ENCODE results near the gene TRAK2. TPM values are rescaled to one million over a fixed set of nuclear protein-coding genes. Genes with fewer than 3 reads are reported as not detected.

Gene TRAK2
- total and polyA plus RNA-seq, 2 experiments from 2014 or later: 6.7 to 17.0 TPM

GRCh38 chr2:201327678-201328077 lies 123.6 kb downstream of the TRAK2 start:
- H3K27me3 ChIP-seq (ENCODE audit: insufficient read depth): no peaks in the 10 kb centered on the region
- no peaks in the 10 kb centered on the region for H3F3A ChIP-seq (replicated peaks; ENCODE audit: low read depth)
- no peaks in the 10 kb centered on the region for H3K9me2 ChIP-seq (ENCODE audit: insufficient read depth)
- H3K4me1 ChIP-seq (ENCODE audit: insufficient read depth): no peaks in the 10 kb centered on the region
- H2AFZ ChIP-seq: no peak overlapping the region
- H4K20me1 ChIP-seq (replicated peaks; ENCODE audit: insufficient read depth): no peaks in the 10 kb centered on the region
- TF ChIP-seq CREB1 (CRISPR knock-in tag; IDR thresholded peaks at IDR 0.05; ENCODE audit: low read depth): no peak
- no peak for TF ChIP-seq ZNF331 (CRISPR knock-in tag; IDR thresholded peaks at IDR 0.05; ENCODE audit: low read depth)
- TF ChIP-seq NANOG (IDR thresholded peaks at IDR 0.05; ENCODE audit: borderline replicate concordance): no peak
- TF ChIP-seq, protein P1, sequence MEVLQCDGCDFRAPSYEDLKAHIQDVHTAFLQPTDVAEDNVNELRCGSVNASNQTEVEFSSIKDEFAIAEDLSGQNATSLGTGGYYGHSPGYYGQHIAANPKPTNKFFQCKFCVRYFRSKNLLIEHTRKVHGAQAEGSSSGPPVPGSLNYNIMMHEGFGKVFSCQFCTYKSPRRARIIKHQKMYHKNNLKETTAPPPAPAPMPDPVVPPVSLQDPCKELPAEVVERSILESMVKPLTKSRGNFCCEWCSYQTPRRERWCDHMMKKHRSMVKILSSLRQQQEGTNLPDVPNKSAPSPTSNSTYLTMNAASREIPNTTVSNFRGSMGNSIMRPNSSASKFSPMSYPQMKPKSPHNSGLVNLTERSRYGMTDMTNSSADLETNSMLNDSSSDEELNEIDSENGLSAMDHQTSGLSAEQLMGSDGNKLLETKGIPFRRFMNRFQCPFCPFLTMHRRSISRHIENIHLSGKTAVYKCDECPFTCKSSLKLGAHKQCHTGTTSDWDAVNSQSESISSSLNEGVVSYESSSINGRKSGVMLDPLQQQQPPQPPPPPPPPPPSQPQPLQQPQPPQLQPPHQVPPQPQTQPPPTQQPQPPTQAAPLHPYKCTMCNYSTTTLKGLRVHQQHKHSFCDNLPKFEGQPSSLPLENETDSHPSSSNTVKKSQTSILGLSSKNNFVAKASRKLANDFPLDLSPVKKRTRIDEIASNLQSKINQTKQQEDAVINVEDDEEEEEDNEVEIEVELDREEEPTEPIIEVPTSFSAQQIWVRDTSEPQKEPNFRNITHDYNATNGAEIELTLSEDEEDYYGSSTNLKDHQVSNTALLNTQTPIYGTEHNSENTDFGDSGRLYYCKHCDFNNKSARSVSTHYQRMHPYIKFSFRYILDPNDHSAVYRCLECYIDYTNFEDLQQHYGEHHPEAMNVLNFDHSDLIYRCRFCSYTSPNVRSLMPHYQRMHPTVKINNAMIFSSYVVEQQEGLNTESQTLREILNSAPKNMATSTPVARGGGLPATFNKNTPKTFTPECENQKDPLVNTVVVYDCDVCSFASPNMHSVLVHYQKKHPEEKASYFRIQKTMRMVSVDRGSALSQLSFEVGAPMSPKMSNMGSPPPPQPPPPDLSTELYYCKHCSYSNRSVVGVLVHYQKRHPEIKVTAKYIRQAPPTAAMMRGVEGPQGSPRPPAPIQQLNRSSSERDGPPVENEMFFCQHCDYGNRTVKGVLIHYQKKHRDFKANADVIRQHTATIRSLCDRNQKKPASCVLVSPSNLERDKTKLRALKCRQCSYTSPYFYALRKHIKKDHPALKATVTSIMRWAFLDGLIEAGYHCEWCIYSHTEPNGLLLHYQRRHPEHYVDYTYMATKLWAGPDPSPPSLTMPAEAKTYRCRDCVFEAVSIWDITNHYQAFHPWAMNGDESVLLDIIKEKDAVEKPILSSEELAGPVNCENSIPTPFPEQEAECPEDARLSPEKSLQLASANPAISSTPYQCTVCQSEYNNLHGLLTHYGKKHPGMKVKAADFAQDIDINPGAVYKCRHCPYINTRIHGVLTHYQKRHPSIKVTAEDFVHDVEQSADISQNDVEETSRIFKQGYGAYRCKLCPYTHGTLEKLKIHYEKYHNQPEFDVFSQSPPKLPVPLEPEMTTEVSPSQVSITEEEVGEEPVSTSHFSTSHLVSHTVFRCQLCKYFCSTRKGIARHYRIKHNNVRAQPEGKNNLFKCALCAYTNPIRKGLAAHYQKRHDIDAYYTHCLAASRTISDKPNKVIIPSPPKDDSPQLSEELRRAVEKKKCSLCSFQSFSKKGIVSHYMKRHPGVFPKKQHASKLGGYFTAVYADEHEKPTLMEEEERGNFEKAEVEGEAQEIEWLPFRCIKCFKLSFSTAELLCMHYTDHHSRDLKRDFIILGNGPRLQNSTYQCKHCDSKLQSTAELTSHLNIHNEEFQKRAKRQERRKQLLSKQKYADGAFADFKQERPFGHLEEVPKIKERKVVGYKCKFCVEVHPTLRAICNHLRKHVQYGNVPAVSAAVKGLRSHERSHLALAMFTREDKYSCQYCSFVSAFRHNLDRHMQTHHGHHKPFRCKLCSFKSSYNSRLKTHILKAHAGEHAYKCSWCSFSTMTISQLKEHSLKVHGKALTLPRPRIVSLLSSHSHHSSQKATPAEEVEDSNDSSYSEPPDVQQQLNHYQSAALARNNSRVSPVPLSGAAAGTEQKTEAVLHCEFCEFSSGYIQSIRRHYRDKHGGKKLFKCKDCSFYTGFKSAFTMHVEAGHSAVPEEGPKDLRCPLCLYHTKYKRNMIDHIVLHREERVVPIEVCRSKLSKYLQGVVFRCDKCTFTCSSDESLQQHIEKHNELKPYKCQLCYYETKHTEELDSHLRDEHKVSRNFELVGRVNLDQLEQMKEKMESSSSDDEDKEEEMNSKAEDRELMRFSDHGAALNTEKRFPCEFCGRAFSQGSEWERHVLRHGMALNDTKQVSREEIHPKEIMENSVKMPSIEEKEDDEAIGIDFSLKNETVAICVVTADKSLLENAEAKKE (CRISPR knock-in tag; IDR thresholded peaks at IDR 0.05): no peak
- TF ChIP-seq, protein P2, sequence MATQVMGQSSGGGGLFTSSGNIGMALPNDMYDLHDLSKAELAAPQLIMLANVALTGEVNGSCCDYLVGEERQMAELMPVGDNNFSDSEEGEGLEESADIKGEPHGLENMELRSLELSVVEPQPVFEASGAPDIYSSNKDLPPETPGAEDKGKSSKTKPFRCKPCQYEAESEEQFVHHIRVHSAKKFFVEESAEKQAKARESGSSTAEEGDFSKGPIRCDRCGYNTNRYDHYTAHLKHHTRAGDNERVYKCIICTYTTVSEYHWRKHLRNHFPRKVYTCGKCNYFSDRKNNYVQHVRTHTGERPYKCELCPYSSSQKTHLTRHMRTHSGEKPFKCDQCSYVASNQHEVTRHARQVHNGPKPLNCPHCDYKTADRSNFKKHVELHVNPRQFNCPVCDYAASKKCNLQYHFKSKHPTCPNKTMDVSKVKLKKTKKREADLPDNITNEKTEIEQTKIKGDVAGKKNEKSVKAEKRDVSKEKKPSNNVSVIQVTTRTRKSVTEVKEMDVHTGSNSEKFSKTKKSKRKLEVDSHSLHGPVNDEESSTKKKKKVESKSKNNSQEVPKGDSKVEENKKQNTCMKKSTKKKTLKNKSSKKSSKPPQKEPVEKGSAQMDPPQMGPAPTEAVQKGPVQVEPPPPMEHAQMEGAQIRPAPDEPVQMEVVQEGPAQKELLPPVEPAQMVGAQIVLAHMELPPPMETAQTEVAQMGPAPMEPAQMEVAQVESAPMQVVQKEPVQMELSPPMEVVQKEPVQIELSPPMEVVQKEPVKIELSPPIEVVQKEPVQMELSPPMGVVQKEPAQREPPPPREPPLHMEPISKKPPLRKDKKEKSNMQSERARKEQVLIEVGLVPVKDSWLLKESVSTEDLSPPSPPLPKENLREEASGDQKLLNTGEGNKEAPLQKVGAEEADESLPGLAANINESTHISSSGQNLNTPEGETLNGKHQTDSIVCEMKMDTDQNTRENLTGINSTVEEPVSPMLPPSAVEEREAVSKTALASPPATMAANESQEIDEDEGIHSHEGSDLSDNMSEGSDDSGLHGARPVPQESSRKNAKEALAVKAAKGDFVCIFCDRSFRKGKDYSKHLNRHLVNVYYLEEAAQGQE (IDR thresholded peaks at IDR 0.05; ENCODE audit: unreplicated experiment): no peak
- Mint-ChIP-seq H3K36me3 (ENCODE audit: low read depth) (peaks cover 3% of the 10 kb centered on the region; the same call in 1 of the 3 replicates), H3K4me3 (no peak overlapping the region), H3K27me3 (ENCODE audit: insufficient read depth, low read depth, poor library complexity) (no peaks in the 10 kb centered on the region), H3K27ac (no peak overlapping the region), H3K4me1 (no peaks in the 10 kb centered on the region), H3K9me3 (peaks cover 8% of the 10 kb centered on the region; the same call in 2 of the 3 replicates)
- no peaks in the 10 kb centered on the region for H3K36me3 ChIP-seq (ENCODE audit: insufficient read depth)
- no peak overlapping the region for H3K27ac ChIP-seq (ENCODE audit: low read depth)
- DNase-seq (ENCODE audit: low spot score) (no peak), ATAC-seq (no peak)
- no peaks in the 10 kb centered on the region for H3K79me2 ChIP-seq (replicated peaks; ENCODE audit: insufficient read depth)
- no peak overlapping the region for H3K4me3 ChIP-seq
- no peak overlapping the region for H3K4me2 ChIP-seq

Small RNA genes lying within 50 kb of the gene (small RNA-seq; reads per million reads assigned to genes)
- not detected for gene RF00019 (ENCODE audit: low replicate concordance)

Other genes starting within 250 kb of the TRAK2 start
- gene CASP8, start 190.9 kb downstream of the TRAK2 start, total RNA-seq (2014; rRNA removed; shearing (Covaris generic)): 3.6 and 6.8 TPM in 2 replicates
- 2.3 TPM in 2 replicates for gene CASP8, start 190.9 kb downstream of the TRAK2 start, polyA plus RNA-seq (2016; fragmentation: Nextera tagmentation; extraction: Ambion mirVana)
- gene FLACC1, start 94.1 kb downstream of the TRAK2 start, total RNA-seq (2014; rRNA removed; shearing (Covaris generic)): 0.10 TPM in 1 of 2 replicates, not detected in the other
- gene FLACC1, start 94.1 kb downstream of the TRAK2 start, polyA plus RNA-seq (2016; fragmentation: Nextera tagmentation; extraction: Ambion mirVana): 0.27 TPM in 1 of 2 replicates, not detected in the other
- gene STRADB, start 282 bp upstream of the TRAK2 start, total RNA-seq (2014; rRNA removed; shearing (Covaris generic)): 37.1 and 37.6 TPM in 2 replicates
- 35.9 and 41.3 TPM in 2 replicates for gene STRADB, start 282 bp upstream of the TRAK2 start, polyA plus RNA-seq (2016; fragmentation: Nextera tagmentation; extraction: Ambion mirVana)
- 42.0 and 57.7 TPM in 2 replicates for gene TMEM237, start 192.0 kb upstream of the TRAK2 start, total RNA-seq (2014; rRNA removed; shearing (Covaris generic))
- 46.3 and 48.9 TPM in 2 replicates for gene TMEM237, start 192.0 kb upstream of the TRAK2 start, polyA plus RNA-seq (2016; fragmentation: Nextera tagmentation; extraction: Ambion mirVana)
- gene MPP4, start 247.2 kb upstream of the TRAK2 start, total RNA-seq (2014; rRNA removed; shearing (Covaris generic)): 0.35 TPM in 1 of 2 replicates, not detected in the other
- 0.09 TPM in 1 of 2 replicates, not detected in the other for gene MPP4, start 247.2 kb upstream of the TRAK2 start, polyA plus RNA-seq (2016; fragmentation: Nextera tagmentation; extraction: Ambion mirVana)

Measured in GM23338 (cell line).